ENCODE results near the gene SH3TC2.

- TF ChIP-seq, protein P1, sequence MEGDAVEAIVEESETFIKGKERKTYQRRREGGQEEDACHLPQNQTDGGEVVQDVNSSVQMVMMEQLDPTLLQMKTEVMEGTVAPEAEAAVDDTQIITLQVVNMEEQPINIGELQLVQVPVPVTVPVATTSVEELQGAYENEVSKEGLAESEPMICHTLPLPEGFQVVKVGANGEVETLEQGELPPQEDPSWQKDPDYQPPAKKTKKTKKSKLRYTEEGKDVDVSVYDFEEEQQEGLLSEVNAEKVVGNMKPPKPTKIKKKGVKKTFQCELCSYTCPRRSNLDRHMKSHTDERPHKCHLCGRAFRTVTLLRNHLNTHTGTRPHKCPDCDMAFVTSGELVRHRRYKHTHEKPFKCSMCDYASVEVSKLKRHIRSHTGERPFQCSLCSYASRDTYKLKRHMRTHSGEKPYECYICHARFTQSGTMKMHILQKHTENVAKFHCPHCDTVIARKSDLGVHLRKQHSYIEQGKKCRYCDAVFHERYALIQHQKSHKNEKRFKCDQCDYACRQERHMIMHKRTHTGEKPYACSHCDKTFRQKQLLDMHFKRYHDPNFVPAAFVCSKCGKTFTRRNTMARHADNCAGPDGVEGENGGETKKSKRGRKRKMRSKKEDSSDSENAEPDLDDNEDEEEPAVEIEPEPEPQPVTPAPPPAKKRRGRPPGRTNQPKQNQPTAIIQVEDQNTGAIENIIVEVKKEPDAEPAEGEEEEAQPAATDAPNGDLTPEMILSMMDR (IDR thresholded peaks at IDR 0.05): no peak
- TF ChIP-seq POLR2A (IDR thresholded peaks at IDR 0.05): no peak
Observed at GRCh38 chr5:148966348-148966747, 96.5 kb downstream of the SH3TC2 start.

All from esophagus squamous epithelium (tissue), 4 donors.